ENCODE results near the gene MYH2. TPM values are rescaled to one million over a fixed set of nuclear protein-coding genes. Genes with fewer than 3 reads are reported as not detected.

The MYH2 gene
- total and polyA plus RNA-seq, 2 donors (not counting 1 experiment from before 2014, with no cell fraction given): not detected

GRCh38 chr17:10482252-10482651 is 67.2 kb downstream of the MYH2 start:
- Histone ChIP-seq H2AFZ (ENCODE audit: insufficient read depth, low read depth, low read length, poor library complexity, severe bottlenecking) (no peak overlapping the region), H3K36me3 (replicated peaks in 1 of 2; ENCODE audit: control extremely low read depth in 1 of 2, control insufficient read depth in 1 of 2, extremely low read depth in 1 of 2, insufficient read depth in 2 of 2, low read length in 1 of 2) (no peaks in the 10 kb centered on the region), H3K27me3 (replicated peaks in 1 of 4; ENCODE audit: control extremely low read depth in 1 of 4, control insufficient read depth in 3 of 4, insufficient read depth in 4 of 4, low read length in 3 of 4) (peaks cover 0 to 1% (median 0%) of the 10 kb centered on the region in 4 experiments), H3K4me1 (ENCODE audit: control insufficient read depth in 2 of 2, insufficient read depth in 2 of 2, low read length in 2 of 2) (no peaks in the 10 kb centered on the region), H3K27ac (ENCODE audit: low read length in 2 of 2) (no peak overlapping the region), H3K4me2 (replicated peaks; ENCODE audit: low read depth, low read length, poor library complexity, severe bottlenecking) (no peak overlapping the region), H3K79me2 (ENCODE audit: control insufficient read depth, insufficient read depth, low read length) (no peaks in the 10 kb centered on the region), H3K9ac (ENCODE audit: low read length) (no peak overlapping the region), H4K20me1 (ENCODE audit: control insufficient read depth, insufficient read depth, low read length, poor library complexity, severe bottlenecking) (no peaks in the 10 kb centered on the region), H3K4me3 (ENCODE audit: control extremely low read depth in 1 of 5, extremely low read depth in 1 of 5, insufficient read depth in 1 of 5, low read depth in 2 of 5, low read length in 4 of 5) (no peak overlapping the region), H3K9me3 (ENCODE audit: control extremely low read depth in 1 of 3, control insufficient read depth in 2 of 3, insufficient read depth in 1 of 3, low read length in 2 of 3) (peaks cover 0 to 8% (median 8%) of the 10 kb centered on the region in 3 donors)
- POLR2A ChIA-PET: no interaction called here
- no peak overlapping the region for H3K4me3 Mint-ChIP-seq
- WGBS (ENCODE audit: insufficient coverage): no CpG with 5 or more reads among the region's 1 CpG
- peaks cover 27% of the 10 kb centered on the region for H3K9me3 Mint-ChIP-seq (ENCODE audit: insufficient read depth)
- DNase-seq (no peak), ATAC-seq (ENCODE audit: low read depth) (no peak)
- no peaks in the 10 kb centered on the region for H3K4me1 Mint-ChIP-seq
- TF ChIP-seq EZH2 (IDR thresholded peaks at IDR 0.05; ENCODE audit: borderline replicate concordance, insufficient read depth, low read depth, low read length, poor library complexity, severe bottlenecking) (no peak), CTCF (IDR thresholded peaks at IDR 0.05) (no peak)
- no peak overlapping the region for H3K27ac Mint-ChIP-seq
- CTCF ChIA-PET: no interaction called here
- intact Hi-C loops (cut with micrococcal nuclease): no loop called here
- no peaks in the 10 kb centered on the region for H3K27me3 Mint-ChIP-seq

- Mint-ChIP-seq H3K4me1 (no peaks in the 10 kb centered on the region), H3K27ac (no peak overlapping the region), H3K4me3 (no peak overlapping the region), H3K9me3 (ENCODE audit: insufficient read depth) (peaks cover 4% of the 10 kb centered on the region), H3K27me3 (no peaks in the 10 kb centered on the region)
- no peak overlapping the region for H3K9ac ChIP-seq (ENCODE audit: low read length)
- no peaks in the 10 kb centered on the region for H3K79me2 ChIP-seq (ENCODE audit: control insufficient read depth, insufficient read depth, low read length)
- H4K20me1 ChIP-seq (ENCODE audit: control insufficient read depth, insufficient read depth, low read length, poor library complexity, severe bottlenecking): no peaks in the 10 kb centered on the region
- H3K4me3 ChIP-seq (ENCODE audit: control extremely low read depth in 1 of 5, extremely low read depth in 1 of 5, insufficient read depth in 1 of 5, low read depth in 2 of 5, low read length in 4 of 5): no peak overlapping the region
- peaks cover 0 to 8% (median 5%) of the 10 kb centered on the region in 3 donors for H3K9me3 ChIP-seq (ENCODE audit: control extremely low read depth in 1 of 3, control insufficient read depth in 2 of 3, insufficient read depth in 1 of 3, low read length in 2 of 3)
- intact Hi-C loops (cut with micrococcal nuclease): no loop called here
- DNase-seq: no peak
- H3K27me3 ChIP-seq (replicated peaks in 1 of 4; ENCODE audit: control extremely low read depth in 1 of 4, control insufficient read depth in 3 of 4, insufficient read depth in 4 of 4, low read length in 3 of 4): peaks cover 0 to 2% (median 0%) of the 10 kb centered on the region in 4 experiments
- ATAC-seq (ENCODE audit: low read depth): no peak
- no peaks in the 10 kb centered on the region for H3K36me3 ChIP-seq (replicated peaks in 1 of 2; ENCODE audit: control extremely low read depth in 1 of 2, control insufficient read depth in 1 of 2, extremely low read depth in 1 of 2, insufficient read depth in 2 of 2, low read length in 1 of 2)
- no peak overlapping the region for H3K4me2 ChIP-seq (replicated peaks; ENCODE audit: low read depth, low read length, poor library complexity, severe bottlenecking)
- TF ChIP-seq EZH2 (IDR thresholded peaks at IDR 0.05; ENCODE audit: borderline replicate concordance, insufficient read depth, low read depth, low read length, poor library complexity, severe bottlenecking) (no peak), CTCF (IDR thresholded peaks at IDR 0.05) (no peak)
- H3K27ac ChIP-seq (ENCODE audit: low read length in 2 of 2): no peak overlapping the region
- CTCF ChIA-PET: no interaction called here
- H2AFZ ChIP-seq (ENCODE audit: insufficient read depth, low read depth, low read length, poor library complexity, severe bottlenecking): no peak overlapping the region
- 50% methylated on average over 1 of the region's 1 CpG for WGBS (ENCODE audit: insufficient coverage)
- H3K4me1 ChIP-seq (ENCODE audit: control insufficient read depth in 2 of 2, insufficient read depth in 2 of 2, low read length in 2 of 2): no peaks in the 10 kb centered on the region
- POLR2A ChIA-PET: no interaction called here
Observed at GRCh38 chr17:10477701-10478100, 71.8 kb downstream of the MYH2 start.

Measured in B cell (primary cell).